GM12878 (cell line): ENCODE results near the gene LTC4S.

Experiments used
- CTCF ChIP-seq, 3 experiments: IDR thresholded peaks in 2 of 3; conservative IDR thresholded peaks in 1 of 3; 2 replicates each; pipeline ENCODE4 v1.5.1; 2011; ENCODE audit warnings: low read depth in 3 of 3, low read length in 3 of 3, mild to moderate bottlenecking in 3 of 3, control low read depth in 2 of 3, moderate library complexity in 2 of 3, inconsistent platforms in 1 of 3, mixed read lengths in 1 of 3; ENCODE audit not compliant: control insufficient read depth in 2 of 3, insufficient read depth in 1 of 3; ENCODE audit errors: extremely low read depth in 1 of 3
- EGR1 ChIP-seq, 2 experiments: IDR thresholded peaks; 1 replicate in 1 of 2; 2 replicates in 1 of 2; pipeline ENCODE4 v1.6.1; 2011 to 2012; ENCODE audit warnings: low read depth in 2 of 2, low read length in 2 of 2, borderline replicate concordance in 1 of 2, mild to moderate bottlenecking in 1 of 2, moderate library complexity in 1 of 2
- ESRRA ChIP-seq: IDR thresholded peaks from 2 replicates; pipeline ENCODE4 v1.6.1; 2012; ENCODE audit warnings: mild to moderate bottlenecking, low read length, improper control_type of control experiment
- EZH2 ChIP-seq: IDR thresholded peaks from 2 replicates; pipeline ENCODE4 v1.6.1; 2012; ENCODE audit warnings: low read depth, mild to moderate bottlenecking, control low read depth, inconsistent platforms, low read length, borderline replicate concordance; ENCODE audit not compliant: control insufficient read depth
- HSF1 ChIP-seq: fragments of 150-350 bp; IDR thresholded peaks from 2 replicates; pipeline ENCODE4 v1.6.1; 2014; ENCODE audit warnings: mild to moderate bottlenecking, low read depth, low read length
- JUND ChIP-seq: IDR thresholded peaks from 2 replicates; pipeline ENCODE4 v1.6.1; 2012; ENCODE audit warnings: low read depth, mild to moderate bottlenecking, low read length, improper control_type of control experiment, moderate library complexity
- MYC ChIP-seq: IDR thresholded peaks from 2 replicates; pipeline ENCODE4 v1.6.1; 2011; ENCODE audit warnings: mild to moderate bottlenecking, low read length, moderate library complexity, inconsistent platforms; ENCODE audit not compliant: insufficient read depth, insufficient replicate concordance, insufficient read length, severe bottlenecking
- NBN ChIP-seq: fragments of 450-650 bp; IDR thresholded peaks from 2 replicates; pipeline ENCODE4 v1.6.1; 2016
- NRF1 ChIP-seq: conservative IDR thresholded peaks from 2 replicates; pipeline ENCODE4 v1.6.1; 2011; ENCODE audit warnings: mild to moderate bottlenecking, low read depth, low read length, improper control_type of control experiment
- POLR2A ChIP-seq: IDR thresholded peaks from 2 replicates; pipeline ENCODE4 v1.6.1; 2011; ENCODE audit warnings: low read depth, mild to moderate bottlenecking, low read length
- POLR2AphosphoS2 ChIP-seq: IDR thresholded peaks from 2 replicates; pipeline ENCODE4 v1.6.1; 2011; ENCODE audit warnings: low read depth, mild to moderate bottlenecking, low read length, improper control_type of control experiment, moderate library complexity
- POLR2AphosphoS5 ChIP-seq: IDR thresholded peaks from 2 replicates; pipeline ENCODE4 v1.6.1; 2011; ENCODE audit warnings: mild to moderate bottlenecking, low read length, inconsistent platforms
- SP1 ChIP-seq: IDR thresholded peaks from one replicate; pipeline ENCODE4 v1.6.1; 2011; ENCODE audit warnings: low read depth, low read length
- USF2 ChIP-seq: IDR thresholded peaks from 2 replicates; pipeline ENCODE4 v1.6.1; 2011; ENCODE audit warnings: low read depth, low read length, improper control_type of control experiment, borderline replicate concordance

GRCh38 chr5:179798144-179798770, 4.5 kb downstream of the LTC4S start:
- no peak for TF ChIP-seq POLR2AphosphoS2
- TF ChIP-seq ESRRA, result no peak
- TF ChIP-seq MYC, result no peak
- TF ChIP-seq EGR1 (IDR thresholded peaks at IDR 0.05; ENCODE audit: borderline replicate concordance in 1 of 2, low read depth in 2 of 2, low read length in 2 of 2), result no peak
- TF ChIP-seq NBN, result no peak
- TF ChIP-seq POLR2A, result 0 out of 2 replicates have a peak, but pooled peaks have one; percentile 25
- TF ChIP-seq JUND, result no peak
- no peak for TF ChIP-seq USF2
- TF ChIP-seq NRF1, result no peak
- TF ChIP-seq HSF1, result no peak
- TF ChIP-seq EZH2, result no peak
- no peak for TF ChIP-seq POLR2AphosphoS5
- no peak for TF ChIP-seq SP1
- no peak for TF ChIP-seq CTCF (IDR thresholded peaks at IDR 0.05 in 2 of 3, conservative IDR thresholded peaks at IDR 0.05 in 1 of 3; ENCODE audit: control insufficient read depth in 2 of 3, extremely low read depth in 1 of 3, insufficient read depth in 1 of 3, low read depth in 3 of 3, low read length in 3 of 3)
